ENCODE measurements around the gene DMRT2.

DNA sequence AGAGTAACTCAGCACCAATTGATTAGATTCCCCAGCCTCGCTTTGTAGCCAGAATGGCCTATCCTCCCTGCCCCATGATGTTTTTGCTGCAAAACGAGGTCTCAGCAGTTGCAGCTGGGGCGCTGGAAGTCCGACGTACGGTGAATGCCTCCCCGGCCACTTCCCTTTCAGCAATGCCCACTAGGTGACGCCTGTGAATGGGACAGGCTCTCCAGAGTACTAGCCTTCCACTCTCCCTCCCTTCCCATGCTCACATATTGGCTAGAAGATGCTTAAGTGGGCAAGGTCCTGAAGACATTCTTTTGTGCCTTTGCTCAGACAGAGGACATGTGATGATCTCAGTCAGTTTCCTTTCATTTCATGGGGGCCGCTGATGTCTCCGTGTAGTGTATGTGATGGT, 50.8 kb downstream of the DMRT2 start:
- no peak for TF ChIP-seq POLR2A (IDR thresholded peaks at IDR 0.05)
- TF ChIP-seq, protein P1, sequence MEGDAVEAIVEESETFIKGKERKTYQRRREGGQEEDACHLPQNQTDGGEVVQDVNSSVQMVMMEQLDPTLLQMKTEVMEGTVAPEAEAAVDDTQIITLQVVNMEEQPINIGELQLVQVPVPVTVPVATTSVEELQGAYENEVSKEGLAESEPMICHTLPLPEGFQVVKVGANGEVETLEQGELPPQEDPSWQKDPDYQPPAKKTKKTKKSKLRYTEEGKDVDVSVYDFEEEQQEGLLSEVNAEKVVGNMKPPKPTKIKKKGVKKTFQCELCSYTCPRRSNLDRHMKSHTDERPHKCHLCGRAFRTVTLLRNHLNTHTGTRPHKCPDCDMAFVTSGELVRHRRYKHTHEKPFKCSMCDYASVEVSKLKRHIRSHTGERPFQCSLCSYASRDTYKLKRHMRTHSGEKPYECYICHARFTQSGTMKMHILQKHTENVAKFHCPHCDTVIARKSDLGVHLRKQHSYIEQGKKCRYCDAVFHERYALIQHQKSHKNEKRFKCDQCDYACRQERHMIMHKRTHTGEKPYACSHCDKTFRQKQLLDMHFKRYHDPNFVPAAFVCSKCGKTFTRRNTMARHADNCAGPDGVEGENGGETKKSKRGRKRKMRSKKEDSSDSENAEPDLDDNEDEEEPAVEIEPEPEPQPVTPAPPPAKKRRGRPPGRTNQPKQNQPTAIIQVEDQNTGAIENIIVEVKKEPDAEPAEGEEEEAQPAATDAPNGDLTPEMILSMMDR (IDR thresholded peaks at IDR 0.05) = peak; percentile 39 to 64 (median 54)

Data from heart left ventricle (tissue), 13 donors.